GM18517 (cell line): ENCODE measurements around the gene INPP5F.
A peak's percentile ranks its signal among the peaks of the same experiment; 100 is the strongest.
"Not testable (repeated sequence)": the region's sequence is repeated elsewhere in the genome, so short reads cannot be mapped to it uniquely, and the experiment has no call there.

Source experiments
- ATAC-seq: cut with Tn5 transposase; IDR thresholded peaks from one replicate; pipeline ENCODE4 v1.9.1; 2021; ENCODE audit warnings: mild to moderate bottlenecking, moderate library complexity; ENCODE audit not compliant: unreplicated experiment

The INPP5F gene

GRCh38 chr10:119706521-119707278, 19.1 kb upstream of the INPP5F start:
- no peak for ATAC-seq

- ATAC-seq, result not testable (repeated sequence)
Measured at GRCh38 chr10:119707331-119707730, 18.5 kb upstream of the INPP5F start.

- ATAC-seq, result not testable (repeated sequence)
Measured at GRCh38 chr10:119710935-119711334, 14.9 kb upstream of the INPP5F start.

- no peak for ATAC-seq
Measured at GRCh38 chr10:119713744-119714483, 11.9 kb upstream of the INPP5F start.

- ATAC-seq, result no peak
Measured at GRCh38 chr10:119714484-119714816, 11.4 kb upstream of the INPP5F start.

- ATAC-seq, result no peak
Measured at GRCh38 chr10:119715628-119716505, 10.0 kb upstream of the INPP5F start.

GRCh38 chr10:119723161-119723560, 2.7 kb upstream of the INPP5F start:
- no peak for ATAC-seq

GRCh38 chr10:119723624-119724023, 2.2 kb upstream of the INPP5F start:
- no peak for ATAC-seq

- peak; percentile 15 for ATAC-seq
Measured at GRCh38 chr10:119724593-119725516, 995 bp upstream of the INPP5F start.

- ATAC-seq, result no peak
Measured at GRCh38 chr10:119725517-119725827, 378 bp upstream of the INPP5F start.

- no peak for ATAC-seq
Measured at GRCh38 chr10:119726676-119727261, 919 bp downstream of the INPP5F start.

GRCh38 chr10:119728172-119728800, 2.4 kb downstream of the INPP5F start:
- ATAC-seq, result no peak

- ATAC-seq, result no peak
Measured at GRCh38 chr10:119734396-119735332, 8.8 kb downstream of the INPP5F start.

- no peak for ATAC-seq
Measured at GRCh38 chr10:119735451-119735850, 9.6 kb downstream of the INPP5F start.

- ATAC-seq, result no peak
Measured at GRCh38 chr10:119736220-119736619, 10.4 kb downstream of the INPP5F start.

GRCh38 chr10:119737039-119737663, 11.3 kb downstream of the INPP5F start:
- ATAC-seq, result no peak

- ATAC-seq, result no peak
Measured at GRCh38 chr10:119737823-119738222, 12.0 kb downstream of the INPP5F start.

- ATAC-seq, result no peak
Measured at GRCh38 chr10:119738962-119739361, 13.1 kb downstream of the INPP5F start.
